ENCODE results near the gene APLNR. TPM values are rescaled to one million over a fixed set of nuclear protein-coding genes. Genes with fewer than 3 reads are reported as not detected.

The APLNR gene
- total RNA-seq, 1 experiment from 2014 or later = 0.39 TPM

DNA sequence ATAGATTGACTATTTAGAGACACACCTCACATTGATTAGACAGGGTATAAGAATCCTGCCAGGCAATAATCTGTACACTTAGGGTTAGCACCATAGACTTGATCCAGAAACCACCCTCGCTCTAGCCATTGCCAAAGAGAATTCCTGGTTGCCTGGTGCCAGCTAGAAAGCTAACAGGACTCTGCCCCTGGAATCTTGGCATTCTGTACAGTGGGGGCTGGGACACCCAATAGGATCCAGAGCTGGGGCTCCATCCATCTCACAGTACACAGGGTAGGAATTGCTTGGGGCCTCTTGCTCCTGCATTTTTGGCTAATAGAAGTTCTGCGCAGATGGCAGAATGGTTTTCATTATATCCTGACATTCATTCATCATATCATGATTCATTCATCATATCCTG lies 3.0 kb upstream of the APLNR start:
- Histone ChIP-seq H3K23me2 (ENCODE audit: insufficient read length, low read depth, low read length, poor library complexity, severe bottlenecking) (no peaks in the 10 kb centered on the region), H3K27ac (ENCODE audit: insufficient read length, low read depth, low read length) (no peak overlapping the region), H4K8ac (replicated peaks; ENCODE audit: insufficient read length, low read depth, low read length) (no peak overlapping the region), H3K79me1 (ENCODE audit: insufficient read depth, low read depth, low read length, poor library complexity, severe bottlenecking) (no peaks in the 10 kb centered on the region), H2BK20ac (ENCODE audit: low read depth, low read length, poor library complexity, severe bottlenecking) (no peak overlapping the region), H3K18ac (ENCODE audit: insufficient read length, low read depth, low read length) (no peak overlapping the region), H2AFZ (ENCODE audit: low read length) (no peak overlapping the region), H3K23ac (ENCODE audit: insufficient read length, low read depth, low read length) (no peak overlapping the region), H2BK12ac (ENCODE audit: insufficient read length, low read depth, low read length) (no peak overlapping the region), H3K9me3 (ENCODE audit: control insufficient read depth, low read depth, low read length) (no peaks in the 10 kb centered on the region), H3K4me2 (ENCODE audit: insufficient read depth, insufficient read length, low read length) (no peak overlapping the region), H4K91ac (ENCODE audit: insufficient read length, low read depth, low read length) (no peak overlapping the region), H2BK120ac (ENCODE audit: low read depth, low read length, poor library complexity, severe bottlenecking) (no peak overlapping the region), H3K4me1 (ENCODE audit: insufficient read depth, low read length) (peaks cover 11% of the 10 kb centered on the region; the same call in 1 of the 2 replicates), H3K14ac (ENCODE audit: insufficient read depth, low read length) (no peak overlapping the region), H4K20me1 (ENCODE audit: control insufficient read depth, insufficient read depth, insufficient read length) (no peaks in the 10 kb centered on the region), H3T11ph (ENCODE audit: low read length) (no peak overlapping the region), H2BK15ac (ENCODE audit: low read depth, low read length) (no peak overlapping the region), H3K27me3 (ENCODE audit: insufficient read depth, low read length) (no peaks in the 10 kb centered on the region), H3K79me2 (ENCODE audit: insufficient read depth, low read length) (no peaks in the 10 kb centered on the region), H2AK5ac (ENCODE audit: insufficient read length, low read length) (no peak overlapping the region), H3K4ac (ENCODE audit: low read depth, low read length) (no peak overlapping the region), H4K5ac (ENCODE audit: insufficient read length, low read depth, low read length) (no peak overlapping the region), H2BK5ac (ENCODE audit: insufficient read length, low read length) (no peak overlapping the region), H3K56ac (ENCODE audit: insufficient read length, low read depth, low read length) (no peak overlapping the region), H3K9ac (ENCODE audit: extremely low read depth, insufficient read length, low read length) (no peak overlapping the region)
- H3K9me3 Mint-ChIP-seq = no peaks in the 10 kb centered on the region; a peak in 1 of 5 replicates
- H3K27me3 Mint-ChIP-seq (ENCODE audit: low read depth) = no peaks in the 10 kb centered on the region; the same call in 1 of the 2 replicates
- no peak overlapping the region for H3K27ac Mint-ChIP-seq
- H3K4me1 Mint-ChIP-seq = peaks cover 32 to 39% of the 10 kb centered on the region in 2 experiments
- DNase-seq = no peak
- no CpG with 5 or more reads among the region's 2 CpGs for WGBS (ENCODE audit: extremely low coverage, insufficient read length, low lambda C conversion rate)
- no peaks in the 10 kb centered on the region for H3K36me3 Mint-ChIP-seq (ENCODE audit: insufficient read depth in 1 of 3, low read depth in 3 of 3)
- TF ChIP-seq CTCF (conservative IDR thresholded peaks at IDR 0.05) = no peak
- H3K4me3 Mint-ChIP-seq = no peak overlapping the region
